ENCODE results near the gene SRSF6. TPM values are rescaled to one million over a fixed set of nuclear protein-coding genes. Genes with fewer than 3 reads are reported as not detected.

SRSF6 gene
- total RNA-seq, 3 donors from 2014 or later, result 70.9 to 143 (median 114) TPM

GRCh38 chr20:43458422-43458924, 777 bp downstream of the SRSF6 start:
- Histone ChIP-seq H3K36me3 (peaks cover 5% of the 10 kb centered on the region), H3K4me1 (peaks cover 0 to 8% of the 10 kb centered on the region in 2 donors), H3K9me3 (no peaks in the 10 kb centered on the region), H3K27ac (peak overlapping the region; percentile 100), H3K4me3 (peak overlapping the region; percentile 88 to 92 (median 90)), H3K27me3 (no peaks in the 10 kb centered on the region)
- DNase-seq (ENCODE audit: low spot score in 2 of 2), result no peak
- intact Hi-C loops (cut with DNase I; ENCODE audit: low total_unique reads), result loop anchor here (5.0 kb wide), 1 partner anchor 1239 kb away; no protein-coding TSS in a partner anchor
- TF ChIP-seq CTCF (IDR thresholded peaks at IDR 0.05) (no peak), POLR2AphosphoS5 (IDR thresholded peaks at IDR 0.05) (no peak), POLR2A (IDR thresholded peaks at IDR 0.05) (no peak)

GRCh38 chr20:43459022-43459942, 1.6 kb downstream of the SRSF6 start:
- DNase-seq (ENCODE audit: low spot score in 2 of 2), result no peak
- no peaks in the 10 kb centered on the region for H3K27me3 ChIP-seq
- peaks cover 0 to 8% of the 10 kb centered on the region in 2 donors for H3K4me1 ChIP-seq
- peaks cover 5% of the 10 kb centered on the region for H3K36me3 ChIP-seq
- TF ChIP-seq POLR2A (IDR thresholded peaks at IDR 0.05) (no peak), CTCF (IDR thresholded peaks at IDR 0.05) (no peak), POLR2AphosphoS5 (IDR thresholded peaks at IDR 0.05) (no peak)
- peak overlapping the region; percentile 100 for H3K27ac ChIP-seq
- intact Hi-C loops (cut with DNase I; ENCODE audit: low total_unique reads), result loop anchor here (5.0 kb wide), 1 partner anchor 1238 kb away; no protein-coding TSS in a partner anchor
- H3K4me3 ChIP-seq, result peak overlapping the region; percentile 88 to 92 (median 90)
- no peaks in the 10 kb centered on the region for H3K9me3 ChIP-seq

- peaks cover 5% of the 10 kb centered on the region for H3K36me3 ChIP-seq
- H3K4me1 ChIP-seq, result peaks cover 0 to 8% of the 10 kb centered on the region in 2 donors
Observed at GRCh38 chr20:43460172-43460829, 2.6 kb downstream of the SRSF6 start.

GRCh38 chr20:43460830-43461200, 3.1 kb downstream of the SRSF6 start:
- no peak overlapping the region for H3K4me3 ChIP-seq
- H3K27ac ChIP-seq, result no peak overlapping the region
- intact Hi-C loops (cut with DNase I; ENCODE audit: low total_unique reads), result no loop called here
- H3K36me3 ChIP-seq, result peaks cover 9% of the 10 kb centered on the region
- H3K27me3 ChIP-seq, result no peaks in the 10 kb centered on the region
- H3K9me3 ChIP-seq, result no peaks in the 10 kb centered on the region
- DNase-seq (ENCODE audit: low spot score in 2 of 2), result no peak
- TF ChIP-seq CTCF (IDR thresholded peaks at IDR 0.05) (no peak), POLR2AphosphoS5 (IDR thresholded peaks at IDR 0.05) (no peak), POLR2A (IDR thresholded peaks at IDR 0.05) (no peak)
- H3K4me1 ChIP-seq, result peaks cover 0 to 8% of the 10 kb centered on the region in 2 donors

More at GRCh38 chr20:43460172-43460829, 2.6 kb downstream of the SRSF6 start:
- Histone ChIP-seq H3K27ac (peak overlapping the region in 1 of 2 donors; percentile 100), H3K9me3 (no peaks in the 10 kb centered on the region), H3K27me3 (no peaks in the 10 kb centered on the region), H3K4me3 (no peak overlapping the region)
- DNase-seq (ENCODE audit: low spot score in 2 of 2), result no peak
- TF ChIP-seq POLR2A (IDR thresholded peaks at IDR 0.05) (no peak), POLR2AphosphoS5 (IDR thresholded peaks at IDR 0.05) (no peak), CTCF (IDR thresholded peaks at IDR 0.05) (no peak)
- intact Hi-C loops (cut with DNase I; ENCODE audit: low total_unique reads), result no loop called here

Measured in breast epithelium (tissue), 4 donors.